Measurements from ENCODE around the gene RTP5.

Gene RTP5

GRCh38 chr2:241857572-241858121 lies 11.9 kb upstream of the RTP5 start:
- DNase-seq (ENCODE audit: low read depth): no peak

GRCh38 chr2:241858206-241859016 lies 11.1 kb upstream of the RTP5 start, which contains the start of gene PDCD1:
Gene PDCD1 (minus strand): TSS chr2:241858894. CDS start chr2:241858838, 56 bp downstream.
- no peak for DNase-seq (ENCODE audit: low read depth)

GRCh38 chr2:241859017-241859435 lies 10.5 kb upstream of the RTP5 start:
- no peak for DNase-seq (ENCODE audit: low read depth)

DNA sequence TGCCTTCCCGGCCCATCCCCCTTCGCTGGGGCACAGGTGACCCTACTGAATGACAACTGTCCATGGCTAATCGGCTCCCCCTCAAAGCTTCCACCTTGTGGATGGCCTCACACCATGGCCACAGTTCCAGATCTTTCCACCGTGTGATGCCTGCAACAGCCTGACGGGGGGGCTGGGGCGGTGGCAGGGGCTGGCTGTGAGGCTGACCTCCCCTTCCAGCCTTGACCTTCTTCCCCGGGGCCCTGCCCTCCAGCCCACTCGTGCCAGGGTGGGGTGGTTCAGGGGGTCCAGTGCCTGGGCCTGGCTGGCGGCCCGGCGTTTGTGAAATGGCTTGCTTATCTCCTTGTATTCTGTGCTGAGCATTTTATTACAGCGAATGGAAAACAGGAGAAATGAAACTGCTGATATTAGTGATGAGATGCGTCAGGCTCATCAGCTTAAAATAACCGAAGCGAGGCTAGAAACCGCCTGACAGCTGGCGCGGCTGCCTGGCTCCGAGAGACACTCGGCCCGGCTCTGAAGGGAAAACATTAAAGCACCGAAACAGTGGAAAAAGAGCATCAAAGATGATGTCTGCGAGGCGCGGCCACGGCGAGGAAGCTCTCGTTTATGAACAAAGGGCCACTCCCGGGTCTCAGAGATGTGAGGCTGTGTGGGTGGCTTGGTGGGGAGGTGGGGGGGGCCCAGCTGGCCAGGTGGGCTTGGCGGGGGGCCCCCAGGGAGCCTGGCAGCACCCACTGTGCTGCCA lies 9.9 kb upstream of the RTP5 start:
- no peak for DNase-seq (ENCODE audit: low read depth)

- no peak for DNase-seq (ENCODE audit: low read depth)
These were observed 9.1 kb upstream of the RTP5 start for GRCh38 chr2:241860184-241861078.

DNA sequence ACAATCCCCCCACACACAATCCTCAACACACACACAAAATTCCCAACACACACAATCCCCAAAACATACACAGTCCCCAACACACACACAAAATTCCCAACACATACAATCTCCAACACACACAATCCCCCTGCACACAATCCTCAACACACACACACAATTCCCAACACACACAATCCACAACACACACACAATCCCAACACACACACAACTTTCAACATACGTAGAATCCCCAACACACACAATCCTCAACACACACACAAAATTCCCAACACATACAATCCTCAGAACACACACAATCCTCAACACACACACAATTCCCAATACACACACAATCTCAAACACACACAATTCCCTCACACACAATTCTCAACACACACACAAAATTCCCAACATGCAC lies 8.3 kb upstream of the RTP5 start:
- DNase-seq (ENCODE audit: low read depth): no peak

GRCh38 chr2:241862093-241862492 lies 7.4 kb upstream of the RTP5 start:
- no peak for DNase-seq (ENCODE audit: low read depth)

DNA sequence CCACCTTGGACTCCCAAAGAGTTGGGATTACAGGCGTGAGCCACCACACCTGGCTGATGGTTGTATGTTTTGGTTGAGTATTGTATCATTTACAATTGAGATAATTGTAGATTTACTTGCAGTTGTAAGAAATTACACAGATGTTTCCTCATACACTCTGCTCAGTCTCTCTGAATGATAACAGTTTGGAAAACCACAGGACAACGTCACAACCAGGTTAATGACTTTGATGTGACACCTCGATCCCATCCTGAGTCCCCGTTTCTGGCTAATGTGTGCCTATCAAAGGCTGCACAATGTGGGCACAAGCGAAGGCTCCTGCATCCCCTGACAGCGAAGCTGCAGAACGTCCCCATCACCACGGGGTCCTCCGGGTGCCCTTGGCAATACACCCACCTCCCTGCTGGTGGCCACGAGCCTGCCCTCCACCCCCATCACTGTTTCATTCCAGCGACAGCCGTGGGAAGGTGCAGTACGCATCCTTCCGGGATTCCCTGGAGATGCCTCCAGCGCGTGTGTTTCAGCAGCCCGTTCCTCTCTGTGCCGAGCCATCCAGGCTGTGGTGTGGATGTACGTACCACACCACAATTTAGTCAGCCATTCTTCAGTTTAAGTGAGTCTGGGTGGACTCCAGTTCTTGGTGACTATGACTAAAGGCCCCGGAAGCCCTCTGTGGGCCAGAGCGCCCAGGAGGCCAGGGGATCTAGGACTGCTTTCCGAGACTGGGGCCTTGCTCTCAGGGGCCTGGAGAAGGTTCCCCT lies 6.6 kb upstream of the RTP5 start:
- DNase-seq (ENCODE audit: low read depth): no peak

DNA sequence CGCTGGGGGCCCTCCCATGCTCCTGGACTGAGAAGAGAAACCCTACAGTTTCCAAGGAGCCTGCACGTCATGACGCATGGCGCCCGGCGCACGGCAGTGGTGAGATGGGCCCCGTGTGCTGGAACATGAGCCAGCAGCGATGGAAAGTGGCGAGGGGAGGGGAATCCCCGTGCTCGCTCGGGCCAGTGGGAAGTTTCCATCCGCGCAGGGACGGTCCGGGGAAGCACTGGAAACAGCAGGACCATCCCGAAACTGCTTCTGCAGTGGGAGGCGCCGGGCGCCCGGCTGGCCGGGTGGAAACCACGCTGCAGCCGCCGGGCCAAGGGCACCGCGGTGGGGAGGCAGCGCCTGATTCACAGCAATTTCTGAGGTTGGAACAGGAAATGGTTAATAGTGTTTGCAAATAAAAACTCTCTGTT lies 6.0 kb upstream of the RTP5 start:
- no peak for DNase-seq (ENCODE audit: low read depth)

- no peak for DNase-seq (ENCODE audit: low read depth)
These were observed 5.2 kb upstream of the RTP5 start for GRCh38 chr2:241864168-241864849.

- no peak for DNase-seq (ENCODE audit: low read depth)
These were observed 4.7 kb upstream of the RTP5 start for GRCh38 chr2:241864850-241865213.

- DNase-seq (ENCODE audit: low read depth): no peak
These were observed 4.0 kb upstream of the RTP5 start for GRCh38 chr2:241865416-241865956.

GRCh38 chr2:241865957-241866789 lies 3.4 kb upstream of the RTP5 start:
- no peak for DNase-seq (ENCODE audit: low read depth)

DNA sequence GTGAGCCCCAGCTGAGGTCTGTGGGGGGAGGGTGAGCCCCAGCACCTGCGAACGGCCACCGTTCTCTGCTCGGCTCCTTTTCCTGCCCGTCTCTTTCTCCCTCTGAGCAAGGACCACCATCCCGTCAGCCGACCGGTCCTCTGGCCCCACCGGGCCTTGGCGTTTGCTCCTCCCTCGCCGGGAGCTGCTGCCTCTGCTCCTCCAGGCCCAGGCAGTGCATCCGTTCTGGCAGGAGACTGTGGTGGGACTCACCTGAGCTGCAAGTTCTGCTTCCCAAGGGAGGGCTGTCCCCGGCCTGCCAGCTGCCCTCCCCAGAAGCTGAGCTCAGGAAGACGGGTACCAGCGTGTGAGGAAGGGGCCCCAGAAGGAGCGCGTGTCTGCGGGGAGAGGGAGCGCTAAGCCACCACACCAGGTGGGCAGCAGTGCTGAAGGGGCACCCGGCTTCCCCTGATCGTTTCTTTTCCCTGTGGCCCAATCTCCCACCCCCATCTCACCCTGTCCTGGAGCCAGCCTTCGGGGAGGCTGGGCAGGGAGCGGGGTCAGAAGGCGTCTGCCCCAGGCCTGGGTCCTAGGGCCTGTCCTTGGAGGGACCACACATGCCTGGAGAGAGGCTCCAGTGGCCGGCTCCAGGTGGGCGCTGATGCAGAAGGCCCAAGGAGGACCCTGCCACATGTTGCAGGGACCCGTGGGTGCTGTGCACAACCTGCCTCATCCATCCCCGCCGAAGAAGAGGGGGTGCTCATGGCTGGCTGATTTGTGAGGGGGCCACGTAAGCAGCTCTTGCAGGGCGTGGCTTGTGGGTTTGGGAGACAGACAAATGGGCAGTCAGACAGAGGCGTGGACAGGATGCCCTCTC lies 2.5 kb upstream of the RTP5 start:
- no peak for DNase-seq (ENCODE audit: low read depth)

- no peak for DNase-seq (ENCODE audit: low read depth)
These were observed 1.6 kb upstream of the RTP5 start for GRCh38 chr2:241867776-241868420.

GRCh38 chr2:241868661-241869081 lies 858 bp upstream of the RTP5 start:
- no peak for DNase-seq (ENCODE audit: low read depth)

DNA sequence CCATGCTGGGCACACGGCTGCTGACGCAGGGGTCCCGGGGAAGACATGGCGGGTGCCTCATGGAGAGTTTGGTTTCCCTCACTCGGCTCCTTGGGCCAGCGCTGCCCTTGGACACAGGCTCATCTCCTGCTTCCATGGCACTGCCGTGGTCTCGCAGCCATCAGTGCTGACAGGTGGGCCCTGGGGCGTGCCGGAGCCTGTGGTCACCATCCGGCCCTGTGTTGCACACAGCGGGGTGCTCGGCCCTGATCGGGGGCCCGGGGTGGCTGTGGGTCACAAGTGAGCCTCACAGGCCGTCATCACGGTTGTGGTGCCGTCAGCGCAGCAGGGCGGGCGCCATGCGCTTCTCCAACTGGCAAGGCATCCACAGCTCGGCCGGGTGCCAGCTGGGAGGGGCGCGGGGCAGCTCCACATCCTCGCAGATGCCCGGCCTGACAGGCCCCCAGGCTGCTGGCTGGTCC lies 582 bp downstream of the RTP5 start:
- DNase-seq (ENCODE audit: low read depth): no peak
